ENCODE measurements around the gene TKTL1.

GRCh38 chrX:154355094-154355775 is 59.6 kb downstream of the TKTL1 start:
- no peak for TF ChIP-seq POLR2A (IDR thresholded peaks at IDR 0.05; ENCODE audit: low read length)
- no peak for TF ChIP-seq GATA1 (IDR thresholded peaks at IDR 0.05; ENCODE audit: low read depth, low read length)
